HCT116 (cell line): ENCODE measurements around the gene ERGIC1. TPM values are rescaled to one million over a fixed set of nuclear protein-coding genes. Genes with fewer than 3 reads are reported as not detected.

Experiments used
- ATAC-seq: fragments of 200-7000 bp; cut with Tn5 transposase; 2 replicates; pipeline ENCODE4 v1.9.1; 2020; ENCODE audit warnings: mild to moderate bottlenecking, moderate library complexity
- BruUV-seq: library from RNA; stranded (reverse); fragments of 400-500 nt; replicated peaks from 2 replicates; lab custom pipeline; 2021; lab: Mats Ljungman, UMichigan
- CTCF ChIA-PET: fragments of 300-600 bp; sonication (Branson Sonifier 250); formaldehyde crosslinking; loops from one replicate; lab custom pipeline; 2021; ENCODE audit warnings: antibody characterized with exemption; lab: Charles Lee
- POLR2A ChIA-PET: fragments of 300-600, 350-600 bp; sonication (Branson Sonifier 250); formaldehyde crosslinking; loops from one replicate; lab custom pipeline; 2021; ENCODE audit warnings: antibody characterized with exemption; lab: Charles Lee
- RAD21 ChIA-PET, 2 experiments: fragments of 300-600 bp; sonication (Branson Sonifier 250); formaldehyde crosslinking; loops; one replicate each; lab custom pipeline; 2023; ENCODE audit warnings: low total read pairs in 2 of 2; ENCODE audit not compliant: uncharacterized antibody in 2 of 2, unreplicated experiment in 2 of 2, low non-redundant PET in 1 of 2; lab: Charles Lee
- DNase-seq: peaks from one replicate; pipeline ENCODE4 v3.0.0-alpha.2; 2010; ENCODE audit warnings: low read depth, low spot score
- H2AFZ ChIP-seq: fragments of 200-600 bp; shearing (Covaris generic), sonication (generic); 2 replicates; pipeline ENCODE4 v1.6.1; 2017; ENCODE audit warnings: low read depth, mixed run types, mixed read lengths, antibody characterized with exemption, low read length; ENCODE audit not compliant: poor library complexity, severe bottlenecking
- H3K27ac ChIP-seq: 2 replicates; pipeline ENCODE4 v1.5.1; 2012; ENCODE audit warnings: low read depth, low read length
- H3K27me3 ChIP-seq: fragments of 200-600 bp; sonication (generic); 2 replicates; pipeline ENCODE4 v1.6.1; 2016; ENCODE audit warnings: mixed run types, low read length, mixed read lengths; ENCODE audit not compliant: insufficient read depth
- H3K36me3 ChIP-seq, 2 experiments: fragments of 200-500 bp in 1 of 2; fragments of 200-600 bp in 1 of 2; sonication (Bioruptor generic) in 1 of 2; sonication (generic) in 1 of 2; 2 replicates each; pipeline versions ENCODE4 v1.5.1 to v1.6.1; 2014 to 2016; ENCODE audit warnings: low read length in 2 of 2, inconsistent platforms in 1 of 2, mixed read lengths in 1 of 2, mixed run types in 1 of 2; ENCODE audit not compliant: insufficient read depth in 2 of 2, control insufficient read depth in 1 of 2
- H3K4me1 ChIP-seq, 2 experiments: fragments of 200-600 bp in 1 of 2; sonication (generic) in 1 of 2; 2 replicates each; pipeline versions ENCODE4 v1.5.1 to v1.6.1; 2012 to 2017; ENCODE audit warnings: low read length in 2 of 2, inconsistent platforms in 1 of 2, mild to moderate bottlenecking in 1 of 2, mixed read lengths in 1 of 2, mixed run types in 1 of 2, moderate library complexity in 1 of 2; ENCODE audit not compliant: insufficient read depth in 2 of 2, control insufficient read depth in 1 of 2
- H3K4me2 ChIP-seq: fragments of 200-600 bp; sonication (generic); 2 replicates; pipeline ENCODE4 v1.6.1; 2017; ENCODE audit warnings: mixed run types, low read length, mixed read lengths
- H3K4me3 ChIP-seq, 2 experiments: fragments of 200-600 bp in 1 of 2; sonication (generic) in 1 of 2; replicated peaks in 1 of 2; 2 replicates each; pipeline ENCODE4 v1.5.1; 2011 to 2016; ENCODE audit warnings: low read length in 2 of 2, control low read depth in 1 of 2, low read depth in 1 of 2, mild to moderate bottlenecking in 1 of 2, mixed read lengths in 1 of 2, mixed run types in 1 of 2
- H3K79me2 ChIP-seq: fragments of 200-600 bp; sonication (generic); 2 replicates; pipeline ENCODE4 v1.6.1; 2017; ENCODE audit warnings: mild to moderate bottlenecking, mixed run types, low read length, moderate library complexity, mixed read lengths; ENCODE audit not compliant: insufficient read depth
- H3K9ac ChIP-seq: fragments of 200-600 bp; sonication (generic); 2 replicates; pipeline ENCODE4 v1.6.1; 2016; ENCODE audit warnings: low read length, mixed read lengths
- H3K9me2 ChIP-seq: fragments of 200-600 bp; sonication (generic), shearing (Covaris generic); 2 replicates; pipeline ENCODE4 v1.6.1; 2017; ENCODE audit warnings: mixed run types, mild to moderate bottlenecking, moderate library complexity; ENCODE audit not compliant: insufficient read depth
- H3K9me3 ChIP-seq, 2 experiments: fragments of 200-500 bp in 1 of 2; fragments of 200-600 bp in 1 of 2; sonication (Bioruptor generic) in 1 of 2; sonication (generic) in 1 of 2; 2 replicates each; pipeline ENCODE4 v1.6.1; 2014 to 2017; ENCODE audit warnings: low read length in 2 of 2, mixed read lengths in 2 of 2, inconsistent platforms in 1 of 2, low read depth in 1 of 2, mild to moderate bottlenecking in 1 of 2, mixed run types in 1 of 2, moderate library complexity in 1 of 2; ENCODE audit not compliant: control insufficient read depth in 1 of 2, insufficient read depth in 1 of 2
- H4K20me1 ChIP-seq: fragments of 200-600 bp; sonication (generic), shearing (Covaris generic); 2 replicates; pipeline ENCODE4 v1.6.1; 2017; ENCODE audit warnings: mixed run types, mild to moderate bottlenecking, moderate library complexity; ENCODE audit not compliant: insufficient read depth
- ATF3 ChIP-seq: IDR thresholded peaks from 2 replicates; pipeline ENCODE4 v1.6.1; 2012
- CBX3 ChIP-seq: IDR thresholded peaks from 2 replicates; pipeline ENCODE4 v1.6.1; 2012; ENCODE audit warnings: low read depth
- CEBPB ChIP-seq: IDR thresholded peaks from 2 replicates; pipeline ENCODE4 v1.6.1; 2012; ENCODE audit warnings: low read depth
- CTCF ChIP-seq, 3 experiments: fragments of 200-600 bp in 1 of 3; sonication (generic) in 1 of 3; IDR thresholded peaks in 2 of 3; conservative IDR thresholded peaks in 1 of 3; 2 replicates each; pipeline ENCODE4 v1.5.1; 2012 to 2017; ENCODE audit warnings: low read depth in 2 of 3, low read length in 2 of 3, antibody characterized with exemption in 1 of 3, borderline replicate concordance in 1 of 3, control low read depth in 1 of 3, mild to moderate bottlenecking in 1 of 3, mixed read lengths in 1 of 3, mixed run types in 1 of 3, moderate library complexity in 1 of 3; ENCODE audit not compliant: insufficient read depth in 1 of 3
- EZH2phosphoT487 ChIP-seq: fragments of 200-600 bp; IDR thresholded peaks from 2 replicates; pipeline ENCODE4 v1.6.1; 2018; ENCODE audit warnings: antibody characterized with exemption, borderline replicate concordance
- FOSL1 ChIP-seq: IDR thresholded peaks from 2 replicates; pipeline ENCODE4 v1.6.1; 2012; ENCODE audit warnings: low read depth
- JUND ChIP-seq: IDR thresholded peaks from 2 replicates; pipeline ENCODE4 v1.6.1; 2012
- POLR2AphosphoS5 ChIP-seq: IDR thresholded peaks from 2 replicates; pipeline ENCODE4 v1.6.1; 2011; ENCODE audit warnings: mild to moderate bottlenecking, low read depth, low read length, moderate library complexity
- RAD21 ChIP-seq: IDR thresholded peaks from 2 replicates; pipeline ENCODE4 v1.6.1; 2012; ENCODE audit warnings: low read depth, mild to moderate bottlenecking
- SIN3A ChIP-seq: IDR thresholded peaks from 2 replicates; pipeline ENCODE4 v1.6.1; 2012; ENCODE audit warnings: low read depth
- SRF ChIP-seq: IDR thresholded peaks from 2 replicates; pipeline ENCODE4 v1.6.1; 2012; ENCODE audit warnings: low read depth
- ZFX ChIP-seq: fragments of 450-650 bp; IDR thresholded peaks from 2 replicates; pipeline ENCODE4 v1.6.1; 2017
- ZNF274 ChIP-seq: fragments of 200-500 bp; sonication (Bioruptor generic); IDR thresholded peaks from 2 replicates; pipeline ENCODE4 v1.6.1; 2014; ENCODE audit warnings: mild to moderate bottlenecking, low read depth, low read length, inconsistent platforms
- intact Hi-C: fragments of 100-400 bp; cut with micrococcal nuclease; formaldehyde crosslinking; loops from 2 replicates; pipeline ENCODE4 v1.10.0; 2022
- total RNA-seq: library from RNA; stranded (reverse); gene quantifications from one replicate; pipeline ENCODE4 v1.2.1, GENCODE V29; 2021; ENCODE audit not compliant: unreplicated experiment

ERGIC1 gene
- total RNA-seq, 1 experiment from 2014 or later: 73.3 TPM

GRCh38 chr5:172935096-172935495, 101.0 kb downstream of the ERGIC1 start:
- no peak overlapping the region for H3K4me2 ChIP-seq
- H3K27me3 ChIP-seq: no peaks in the 10 kb centered on the region
- no peak overlapping the region for H3K4me3 ChIP-seq
- no peaks in the 10 kb centered on the region for H3K9me2 ChIP-seq
- no peaks in the 10 kb centered on the region for H3K9me3 ChIP-seq
- H4K20me1 ChIP-seq: no peaks in the 10 kb centered on the region
- no TSS peak for BruUV-seq
- no peak overlapping the region for H3K27ac ChIP-seq
- no peaks in the 10 kb centered on the region for H3K79me2 ChIP-seq
- H3K4me1 ChIP-seq: no peaks in the 10 kb centered on the region; a peak in 1 of 4 replicates
- ChIA-PET POLR2A (no interaction called here), RAD21 (no interaction called here), CTCF (interaction anchor here (1.0 to 2.0 kb wide), 2 partner anchors 210 to 220 kb away, joined by 3 to 5 read pairs; no protein-coding TSS in a partner anchor)
- H2AFZ ChIP-seq: no peak overlapping the region
- no peak for DNase-seq
- ATAC-seq: no peak
- H3K36me3 ChIP-seq: no peaks in the 10 kb centered on the region
- TF ChIP-seq CTCF (IDR thresholded peaks at IDR 0.05 in 2 of 3, conservative IDR thresholded peaks at IDR 0.05 in 1 of 3; ENCODE audit: borderline replicate concordance in 1 of 3, insufficient read depth in 1 of 3, low read depth in 2 of 3, low read length in 2 of 3): no peak
- TF ChIP-seq EZH2phosphoT487: no peak
- TF ChIP-seq ZFX: no peak
- TF ChIP-seq ZNF274: no peak
- no peak for TF ChIP-seq CBX3
- no peak for TF ChIP-seq SIN3A
- no peak for TF ChIP-seq CEBPB
- no peak for TF ChIP-seq SRF
- intact Hi-C loops: loop anchor here (10.0 kb wide), 1 partner anchor 460 kb away; no protein-coding TSS in a partner anchor
- H3K9ac ChIP-seq: no peak overlapping the region

- no TSS peak for BruUV-seq
- CTCF ChIA-PET: interaction anchor here (2.0 kb wide), 1 partner anchor 222 kb away, joined by 5 read pairs; no protein-coding TSS in a partner anchor
- H3K36me3 ChIP-seq: no peaks in the 10 kb centered on the region
- TF ChIP-seq POLR2AphosphoS5 (no peak), CTCF (IDR thresholded peaks at IDR 0.05 in 2 of 3, conservative IDR thresholded peaks at IDR 0.05 in 1 of 3; ENCODE audit: borderline replicate concordance in 1 of 3, insufficient read depth in 1 of 3, low read depth in 2 of 3, low read length in 2 of 3) (no peak), FOSL1 (no peak), JUND (no peak), RAD21 (no peak), ATF3 (no peak), SIN3A (no peak)
These were observed 102.3 kb downstream of the ERGIC1 start for GRCh38 chr5:172936401-172936800.

More at GRCh38 chr5:172936401-172936800, 102.3 kb downstream of the ERGIC1 start:
- H3K4me2 ChIP-seq: no peak overlapping the region
- RAD21 ChIA-PET: no interaction called here
- no peaks in the 10 kb centered on the region for H3K79me2 ChIP-seq
- H4K20me1 ChIP-seq: no peaks in the 10 kb centered on the region
- H3K9me2 ChIP-seq: no peaks in the 10 kb centered on the region
- POLR2A ChIA-PET: no interaction called here
- no peaks in the 10 kb centered on the region for H3K27me3 ChIP-seq
- ATAC-seq: no peak
- H3K27ac ChIP-seq: no peak overlapping the region
- H3K4me3 ChIP-seq: no peak overlapping the region
- no peak overlapping the region for H2AFZ ChIP-seq
- intact Hi-C loops: loop anchor here (10.0 kb wide), 1 partner anchor 462 kb away; no protein-coding TSS in a partner anchor
- no peaks in the 10 kb centered on the region; a peak in 1 of 4 replicates for H3K4me1 ChIP-seq
- no peaks in the 10 kb centered on the region for H3K9me3 ChIP-seq
- H3K9ac ChIP-seq: no peak overlapping the region
- no peak for DNase-seq
